GM19395 (cell line): ENCODE measurements around the gene STAT1.

Experiments used
- ATAC-seq: cut with Tn5 transposase; IDR thresholded peaks from one replicate; pipeline ENCODE4 v1.9.1; 2021; ENCODE audit warnings: mild to moderate bottlenecking, moderate library complexity; ENCODE audit not compliant: unreplicated experiment

STAT1 gene

DNA sequence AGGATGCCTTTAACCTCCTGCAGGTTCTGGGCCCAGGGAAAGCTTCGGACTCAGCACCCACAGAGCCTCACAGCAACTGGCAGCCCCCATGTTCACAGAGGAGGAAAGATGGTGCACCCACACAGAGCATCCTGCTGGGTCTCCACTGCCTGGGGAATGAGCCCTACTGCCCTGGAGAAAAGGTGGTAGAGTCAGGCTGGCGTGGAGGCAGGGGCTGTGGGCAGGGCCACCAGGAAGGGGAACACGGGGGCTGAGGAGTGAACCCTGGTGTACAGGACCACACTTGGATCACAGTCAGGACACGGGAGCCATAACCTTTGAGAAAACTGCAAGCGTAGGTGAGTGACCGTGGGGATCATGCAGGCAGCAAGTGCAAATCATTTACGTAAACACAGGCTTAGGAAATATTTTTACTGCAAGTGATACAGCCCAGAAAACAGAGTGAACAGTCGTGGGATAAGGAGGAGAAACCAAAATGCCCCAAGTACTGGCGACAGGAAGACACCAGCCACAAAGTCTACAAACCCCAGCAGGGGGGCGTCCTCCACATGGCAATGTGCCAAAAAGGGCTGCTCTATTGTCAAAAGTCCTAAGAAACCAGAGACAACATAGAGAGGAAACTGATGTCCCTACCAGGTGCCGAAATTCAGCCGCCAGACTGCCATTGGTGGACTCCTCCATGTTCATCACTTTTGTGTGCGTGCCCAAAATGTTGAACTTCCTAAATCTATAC lies 27.6 kb downstream of the STAT1 start:
- ATAC-seq: no peak

DNA sequence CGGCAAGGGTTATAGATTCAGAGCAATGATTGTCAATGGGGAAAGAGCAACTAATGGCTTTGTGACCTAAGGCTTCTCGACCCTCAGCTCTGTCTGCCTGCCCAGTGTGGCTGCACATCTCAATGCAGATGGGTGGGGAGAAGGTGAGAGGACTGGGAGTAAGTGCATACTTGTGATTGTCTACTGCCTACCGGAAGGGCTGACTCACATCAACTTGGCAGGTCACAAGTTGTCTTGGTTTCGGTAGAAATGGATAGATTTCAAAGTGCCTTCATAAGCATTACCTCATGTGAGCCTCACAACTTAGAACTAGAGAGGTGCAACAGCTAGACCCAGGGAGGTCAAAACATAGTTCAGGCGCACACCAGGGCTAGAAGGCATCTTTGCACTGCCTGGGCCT lies 29.4 kb downstream of the STAT1 start:
- ATAC-seq: no peak

DNA sequence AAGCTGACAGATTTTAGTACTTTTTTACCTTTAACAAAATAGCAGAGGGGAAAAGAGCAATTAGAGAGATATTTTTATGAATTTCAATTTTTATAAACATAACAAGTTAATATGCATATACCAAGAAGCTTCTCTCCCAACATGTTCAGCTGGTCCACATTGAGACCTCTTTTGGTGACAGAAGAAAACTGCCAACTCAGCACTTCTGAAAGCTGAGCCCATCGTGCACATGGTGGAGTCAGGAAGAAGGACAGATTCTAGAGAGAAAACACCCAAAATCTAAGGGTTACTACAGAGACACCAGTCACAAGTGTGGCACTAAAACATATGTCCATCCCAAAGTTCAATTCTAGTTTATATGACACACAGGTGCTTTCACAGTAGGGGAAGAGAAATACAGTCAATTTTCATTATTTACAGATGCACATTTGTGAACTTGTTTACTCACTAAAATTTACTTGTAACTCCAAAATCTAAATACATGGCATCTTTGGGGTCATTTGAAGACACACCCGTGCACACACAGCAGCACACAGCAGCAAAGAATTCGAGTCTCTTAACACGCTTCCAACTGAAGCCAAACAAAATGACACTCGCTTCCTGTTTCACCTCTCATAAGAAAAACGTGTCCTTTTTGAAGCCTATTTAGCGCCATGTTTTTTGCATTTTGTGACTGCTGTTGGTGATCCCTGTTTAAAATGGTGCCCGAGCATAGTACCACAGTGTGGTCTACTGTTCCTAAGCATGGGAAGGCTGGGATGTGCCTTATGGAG lies 31.5 kb downstream of the STAT1 start:
- ATAC-seq: no peak

DNA sequence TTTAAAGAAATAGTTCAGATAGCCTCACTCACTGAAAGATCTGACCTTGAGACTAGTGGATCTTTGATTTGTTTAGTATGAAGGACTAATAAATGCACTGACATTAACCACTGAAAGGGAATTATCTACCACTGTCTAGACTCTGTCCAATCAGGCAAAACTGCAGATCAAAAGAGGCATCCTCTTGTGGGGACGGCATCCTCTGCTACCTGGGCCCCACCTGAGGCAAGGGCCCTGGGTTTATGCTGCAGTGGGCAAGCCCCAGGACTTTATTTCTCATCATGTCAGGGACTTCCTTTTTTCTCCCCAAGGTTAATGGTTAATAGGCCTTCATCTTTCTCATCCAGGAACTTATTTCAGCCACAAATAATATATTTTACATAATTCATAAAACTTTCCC lies 32.2 kb downstream of the STAT1 start:
- no peak for ATAC-seq

DNA sequence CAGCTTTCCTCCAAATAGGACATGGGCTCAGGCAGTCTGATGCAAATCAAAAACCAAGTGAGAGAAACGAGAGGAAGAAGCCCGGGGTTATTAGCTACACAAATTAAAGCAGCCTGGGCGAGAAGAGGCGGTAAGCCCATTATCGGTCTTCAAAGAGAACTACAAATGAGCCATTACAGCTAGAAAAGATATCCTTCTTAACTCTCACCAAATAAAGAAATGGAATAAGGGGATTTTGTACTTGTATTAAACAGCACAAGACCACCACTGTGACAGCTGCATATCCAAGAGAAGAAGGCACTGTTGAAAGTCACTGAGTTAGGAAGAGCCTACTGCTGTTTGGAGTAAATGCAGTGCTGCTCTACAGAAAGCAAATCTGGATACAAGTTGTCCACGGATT lies 32.6 kb downstream of the STAT1 start:
- no peak for ATAC-seq

DNA sequence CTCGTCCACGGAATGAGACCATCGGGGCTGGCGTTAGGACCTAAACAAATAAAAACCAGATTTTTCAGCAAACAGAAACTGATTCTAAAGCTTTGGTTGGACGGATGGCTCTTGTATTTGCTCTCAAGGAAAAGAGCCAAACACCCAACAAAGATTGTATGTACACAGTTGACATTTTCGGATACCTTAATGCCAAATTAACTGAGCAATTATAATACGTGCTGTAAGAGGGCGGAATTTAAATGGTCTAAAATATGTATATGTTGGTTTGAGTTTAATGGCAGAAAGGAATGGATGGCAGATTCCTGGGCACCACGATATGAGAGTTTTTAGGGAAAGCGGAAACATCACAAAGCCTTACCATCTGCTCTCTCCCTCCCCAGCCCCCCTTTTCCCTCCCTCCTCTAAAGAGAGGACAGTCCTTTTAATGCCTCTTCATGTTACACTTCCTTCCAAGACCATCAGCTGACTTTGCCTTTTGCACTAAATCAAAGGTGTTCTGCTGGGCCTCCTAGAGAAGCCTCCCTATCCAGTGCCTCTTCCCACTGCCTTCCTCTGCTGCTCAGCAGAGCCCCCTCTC lies 33.3 kb downstream of the STAT1 start:
- ATAC-seq: no peak

DNA sequence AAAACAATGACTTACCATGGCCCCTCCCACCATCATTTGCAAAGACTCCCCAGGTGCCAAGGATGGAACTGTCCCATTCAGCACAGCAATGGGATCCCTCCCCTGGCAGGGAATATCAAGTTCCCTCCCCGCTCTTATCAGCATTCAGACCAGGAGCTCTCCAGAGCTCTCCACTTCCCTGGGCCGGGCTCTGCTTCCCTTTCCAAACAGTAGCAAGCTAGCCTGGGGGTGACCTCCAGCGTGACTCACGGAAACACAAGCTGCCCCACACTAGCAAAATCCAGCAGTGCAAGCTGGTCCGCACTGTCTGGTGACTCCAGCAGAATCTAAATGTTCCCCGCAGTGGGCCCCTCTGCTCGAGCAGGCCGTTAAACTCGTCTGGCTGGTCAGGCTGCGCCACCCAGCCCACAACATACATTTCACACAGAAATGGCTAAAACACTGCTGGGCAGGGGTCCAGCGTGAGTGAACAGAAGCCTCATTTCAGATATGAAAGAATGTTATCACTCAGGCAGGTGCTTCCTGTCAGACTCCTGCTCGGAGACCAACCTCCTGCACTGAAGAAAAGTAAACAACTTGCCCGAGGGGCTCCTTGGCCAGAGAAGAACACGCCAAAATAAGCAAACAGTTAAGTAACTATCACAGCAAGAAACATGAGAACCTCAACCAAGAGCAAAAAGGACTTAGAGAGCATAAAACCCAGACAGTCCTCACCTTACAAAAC lies 33.9 kb downstream of the STAT1 start:
- no peak for ATAC-seq

DNA sequence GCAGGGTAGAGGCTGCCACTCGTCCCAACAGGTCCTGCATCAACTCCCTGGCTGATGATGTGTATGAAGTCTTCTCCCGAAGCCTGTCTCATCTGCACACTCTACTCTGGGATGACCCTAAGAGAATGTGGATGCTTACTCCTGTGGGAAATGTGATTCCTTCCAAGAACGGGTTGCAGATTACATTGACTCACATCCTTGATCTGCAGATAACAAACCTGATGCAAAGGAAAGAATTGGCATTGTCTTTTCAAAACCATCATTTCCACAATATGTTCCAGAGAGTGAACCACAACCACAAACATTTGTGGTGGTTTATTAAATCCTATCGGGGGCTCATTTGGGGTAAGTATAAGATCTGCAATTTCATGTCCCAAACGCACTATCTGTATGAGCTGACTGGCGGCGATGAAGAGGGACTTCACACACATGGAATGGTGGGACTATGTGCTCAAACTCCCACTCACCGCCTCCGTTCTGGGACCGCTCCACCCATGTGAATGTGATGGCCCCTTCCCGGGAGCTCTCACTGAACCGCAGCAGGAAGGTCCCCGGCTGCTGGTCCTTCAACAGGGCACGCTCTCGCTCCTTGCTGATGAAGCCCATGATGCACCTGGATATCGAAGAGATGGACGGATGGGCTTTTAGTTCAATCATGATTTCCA lies 35.5 kb downstream of the STAT1 start:
- no peak for ATAC-seq

DNA sequence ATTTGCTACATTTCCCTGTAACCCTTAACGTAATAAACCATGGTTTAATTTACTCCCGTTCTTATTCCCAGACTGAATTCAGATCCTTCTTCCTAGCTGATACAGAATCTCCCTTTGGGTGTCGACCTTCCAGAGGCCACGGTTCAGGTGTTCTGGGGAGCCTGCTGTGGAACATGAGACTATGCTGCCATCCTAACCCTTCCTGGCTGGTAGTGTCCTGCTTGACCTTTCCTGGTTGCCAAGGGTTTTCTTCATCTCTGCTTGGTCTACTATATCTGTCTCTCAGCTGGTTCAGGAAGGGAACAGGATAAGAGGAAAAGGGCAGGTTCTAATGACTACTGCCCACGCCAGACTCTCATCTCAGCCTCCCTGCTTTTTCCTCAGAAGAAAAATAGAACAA lies 36.5 kb downstream of the STAT1 start:
- no peak for ATAC-seq

DNA sequence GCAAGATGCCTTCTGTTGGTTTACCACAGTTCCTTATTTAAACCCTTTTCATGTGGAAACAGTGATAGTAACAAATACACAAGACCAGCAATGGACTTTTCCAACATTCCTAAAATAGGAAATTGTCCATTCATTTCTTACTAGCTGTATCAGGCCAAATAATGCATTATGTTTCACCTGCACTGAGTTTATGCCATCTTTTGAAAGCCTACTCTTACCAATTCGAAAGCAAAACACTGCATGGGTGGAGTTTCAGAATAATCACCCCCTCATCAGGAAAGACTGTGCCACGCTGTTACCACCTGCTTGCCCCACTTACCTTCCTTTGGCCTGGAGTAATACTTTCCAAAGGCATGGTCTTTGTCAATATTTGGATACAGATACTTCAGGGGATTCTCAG lies 37.5 kb downstream of the STAT1 start:
- no peak for ATAC-seq

DNA sequence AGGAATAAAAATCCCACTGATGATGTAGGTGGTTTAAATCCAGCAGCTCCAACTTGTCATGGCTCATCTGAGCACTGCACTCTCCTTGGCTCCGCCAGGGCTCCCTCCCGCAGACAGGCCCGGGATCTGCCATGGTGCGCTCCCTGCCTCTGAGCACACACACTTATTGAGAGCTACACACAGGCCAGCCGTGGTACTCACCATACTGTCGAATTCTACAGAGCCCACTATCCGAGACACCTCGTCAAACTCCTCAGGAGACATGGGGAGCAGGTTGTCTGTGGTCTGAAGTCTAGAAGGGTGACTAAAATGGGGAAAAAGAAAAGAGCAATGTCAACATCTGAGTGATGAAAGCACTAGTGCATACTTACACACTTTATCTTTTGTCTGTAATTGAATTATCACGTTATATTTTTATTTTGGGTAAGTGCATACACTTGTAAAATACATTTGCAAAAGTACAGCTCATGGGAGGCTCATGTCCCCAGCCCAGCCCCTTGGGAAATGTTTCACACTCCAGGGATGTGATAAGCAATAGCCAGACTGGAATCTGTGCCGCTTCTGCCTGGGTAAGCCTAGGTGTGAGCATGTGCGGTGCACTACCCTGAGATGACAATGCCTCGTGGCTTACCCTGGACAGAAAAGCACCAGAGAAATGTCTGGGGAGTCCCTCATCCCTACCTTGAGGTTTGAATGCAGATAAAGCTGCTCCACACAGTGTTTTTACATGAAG lies 39.2 kb downstream of the STAT1 start:
- ATAC-seq: no peak

DNA sequence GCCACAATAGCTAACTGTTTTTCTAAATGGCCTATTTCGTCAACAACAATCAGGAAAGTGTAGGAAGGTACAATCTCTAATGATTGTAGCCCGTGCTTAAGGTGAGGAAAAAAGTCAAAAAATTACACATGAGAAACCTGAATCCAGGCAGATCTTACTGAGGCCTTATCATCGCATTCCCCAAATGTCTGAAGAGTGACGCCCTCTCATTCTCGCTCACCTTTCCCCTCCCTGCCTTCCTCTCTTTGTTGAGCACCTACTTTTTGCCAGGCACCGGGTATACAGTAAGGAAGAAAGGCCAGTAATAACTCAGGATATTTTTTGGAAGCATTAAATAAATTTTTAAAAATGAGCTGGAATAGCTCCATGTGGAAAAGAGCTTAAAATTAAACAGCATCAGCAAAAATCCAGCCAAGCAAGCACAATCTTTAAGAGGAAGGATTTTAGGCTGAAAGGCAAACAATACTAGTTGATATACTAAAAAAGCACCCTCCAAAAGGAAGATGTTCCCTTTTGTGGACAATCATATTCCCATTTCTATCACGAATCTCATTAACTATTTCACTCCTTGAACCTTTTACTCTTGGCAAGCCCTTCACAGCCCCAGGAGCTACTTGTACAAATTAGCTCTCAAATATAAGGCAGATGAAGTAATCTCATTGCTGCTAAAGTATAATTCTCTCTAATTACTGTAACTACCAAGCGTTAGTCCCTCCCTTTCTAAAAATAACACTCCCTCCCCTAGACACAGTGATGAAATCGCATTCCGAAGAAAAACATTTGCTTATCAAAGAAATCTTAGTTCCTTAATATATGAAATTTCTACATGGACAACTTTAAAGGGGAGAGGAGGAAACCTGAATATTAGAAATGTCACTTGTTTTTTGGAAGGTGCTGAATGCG lies 40.0 kb downstream of the STAT1 start:
- ATAC-seq: no peak

DNA sequence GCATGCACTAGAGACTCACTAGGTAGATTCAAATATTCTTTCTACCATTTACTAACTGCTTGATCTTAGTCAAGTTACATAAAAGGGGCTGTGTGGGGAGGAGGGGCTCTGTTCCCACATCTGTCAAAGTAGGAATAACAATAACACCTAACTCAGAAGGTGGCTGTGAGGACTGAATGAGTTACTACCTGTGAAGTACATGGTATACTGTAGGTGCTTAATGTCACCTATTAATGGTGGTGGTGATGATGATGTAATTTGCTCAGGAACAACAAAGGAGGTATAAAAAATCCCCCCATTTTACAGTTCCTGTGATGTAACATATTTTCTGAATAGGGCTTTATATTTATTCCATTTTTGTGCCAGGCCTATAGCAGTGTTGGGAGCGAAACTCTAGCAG lies 40.7 kb downstream of the STAT1 start:
- ATAC-seq: no peak

DNA sequence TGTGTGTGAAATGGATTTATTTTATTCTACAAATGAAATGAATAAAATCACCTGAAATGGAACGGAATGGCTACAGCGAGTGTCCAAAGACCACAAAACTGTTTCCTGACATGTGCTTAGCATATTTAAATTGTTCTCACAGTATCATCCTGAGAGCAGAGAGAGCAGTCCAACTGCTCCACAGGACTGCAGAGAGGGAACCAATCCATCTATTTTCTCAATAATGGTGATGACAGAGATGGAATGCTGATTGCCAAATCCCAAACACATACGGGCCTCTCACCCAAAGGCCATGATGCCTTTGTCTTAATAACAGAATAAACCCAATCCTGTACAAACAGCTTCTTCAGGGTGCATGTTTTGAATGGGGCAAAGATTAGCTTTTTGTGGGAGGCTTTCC lies 41.1 kb downstream of the STAT1 start:
- no peak for ATAC-seq

DNA sequence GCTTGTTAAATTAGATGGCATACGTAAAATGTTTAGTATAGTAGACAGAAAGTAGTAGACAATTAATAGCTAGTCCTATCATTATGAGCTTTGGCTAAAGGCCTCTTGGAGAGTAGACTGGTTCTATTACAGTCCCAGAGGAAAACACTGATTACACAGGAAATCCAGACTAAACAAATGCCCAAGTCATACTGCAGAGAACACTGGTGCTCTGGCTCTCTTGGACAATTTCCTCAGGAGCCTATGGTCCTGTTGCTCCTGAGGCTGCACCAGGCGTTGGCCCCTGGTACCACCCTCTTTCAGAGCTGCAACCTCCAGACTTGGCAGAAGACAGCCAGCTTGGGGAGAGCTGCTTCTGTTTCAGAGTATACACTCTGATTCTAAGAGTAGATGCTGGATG lies 41.8 kb downstream of the STAT1 start:
- ATAC-seq: no peak

DNA sequence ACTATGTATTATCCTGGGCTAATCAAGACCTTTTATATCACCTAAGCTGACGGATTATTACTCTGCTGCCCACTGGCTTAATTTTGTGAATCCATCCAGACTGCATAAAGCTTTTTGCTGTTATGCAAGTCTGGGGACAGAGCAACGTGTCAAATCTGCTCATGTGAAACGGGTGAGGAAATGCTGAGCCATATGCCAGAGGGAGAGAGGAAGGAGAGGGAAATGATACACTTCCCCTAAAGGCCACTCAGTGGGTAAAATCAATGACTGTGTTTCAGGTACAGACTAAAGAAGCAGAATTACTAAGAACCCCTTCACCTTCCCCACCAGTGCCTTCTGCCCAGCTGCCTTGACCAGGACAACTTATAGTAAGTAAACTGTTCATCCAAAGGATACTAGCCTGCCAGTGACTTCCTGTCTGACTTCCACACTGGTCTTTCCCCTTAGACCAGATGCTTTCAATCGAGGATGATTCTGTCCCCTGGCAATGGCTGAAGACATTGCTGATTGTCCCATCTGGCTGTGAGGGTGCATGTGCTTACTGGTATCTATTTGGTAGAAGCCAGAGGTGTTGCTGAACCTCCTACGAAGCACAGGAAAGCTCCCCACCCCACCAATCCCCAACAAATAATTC lies 43.0 kb downstream of the STAT1 start:
- ATAC-seq: no peak

DNA sequence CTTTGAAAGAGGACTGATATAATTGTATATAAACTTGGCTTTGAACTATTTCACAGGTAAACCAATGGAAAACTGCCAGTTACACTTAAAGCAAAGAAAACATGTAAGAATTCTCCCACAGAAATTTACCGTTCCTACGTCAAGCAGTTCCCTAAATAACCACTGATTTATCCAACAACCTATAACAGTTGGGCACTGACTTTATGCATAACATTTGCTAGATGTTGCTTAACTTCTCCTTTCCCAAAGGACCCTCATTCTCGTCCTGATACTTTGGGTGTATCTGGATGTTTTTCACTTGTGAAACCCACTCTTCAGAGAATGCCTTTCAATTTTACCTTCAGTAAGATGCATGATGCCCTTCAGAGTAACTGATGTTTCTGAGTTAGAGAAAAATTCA lies 43.8 kb downstream of the STAT1 start:
- no peak for ATAC-seq

DNA sequence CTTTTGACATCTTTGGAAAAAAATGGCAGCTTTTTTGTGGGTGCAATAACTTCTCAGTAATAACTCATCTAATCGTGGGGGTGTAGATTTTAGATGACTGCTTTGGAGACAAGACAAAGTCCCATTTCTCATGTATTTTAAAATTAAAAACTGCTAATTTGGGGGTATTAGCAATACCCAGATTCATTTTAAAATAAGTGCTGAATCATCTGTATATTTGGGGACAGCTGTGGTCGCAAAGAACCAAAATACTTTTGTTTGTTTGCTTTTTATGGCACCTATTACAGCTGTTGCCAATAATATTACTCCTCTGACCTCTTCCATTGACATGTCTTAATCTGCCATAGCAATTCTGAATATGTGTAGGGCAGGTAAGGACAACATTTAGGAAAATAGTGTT lies 45.4 kb downstream of the STAT1 start:
- ATAC-seq: no peak
